NCI-H1417 treated with DMSO at 0.1 percent for 48 hours (cell line): ENCODE results near the gene C13orf42.

Source experiments
- DNase-seq: peaks from one replicate; lab custom pipeline; 2025; lab: John Stamatoyannopoulos, UW

The C13orf42 gene

DNA sequence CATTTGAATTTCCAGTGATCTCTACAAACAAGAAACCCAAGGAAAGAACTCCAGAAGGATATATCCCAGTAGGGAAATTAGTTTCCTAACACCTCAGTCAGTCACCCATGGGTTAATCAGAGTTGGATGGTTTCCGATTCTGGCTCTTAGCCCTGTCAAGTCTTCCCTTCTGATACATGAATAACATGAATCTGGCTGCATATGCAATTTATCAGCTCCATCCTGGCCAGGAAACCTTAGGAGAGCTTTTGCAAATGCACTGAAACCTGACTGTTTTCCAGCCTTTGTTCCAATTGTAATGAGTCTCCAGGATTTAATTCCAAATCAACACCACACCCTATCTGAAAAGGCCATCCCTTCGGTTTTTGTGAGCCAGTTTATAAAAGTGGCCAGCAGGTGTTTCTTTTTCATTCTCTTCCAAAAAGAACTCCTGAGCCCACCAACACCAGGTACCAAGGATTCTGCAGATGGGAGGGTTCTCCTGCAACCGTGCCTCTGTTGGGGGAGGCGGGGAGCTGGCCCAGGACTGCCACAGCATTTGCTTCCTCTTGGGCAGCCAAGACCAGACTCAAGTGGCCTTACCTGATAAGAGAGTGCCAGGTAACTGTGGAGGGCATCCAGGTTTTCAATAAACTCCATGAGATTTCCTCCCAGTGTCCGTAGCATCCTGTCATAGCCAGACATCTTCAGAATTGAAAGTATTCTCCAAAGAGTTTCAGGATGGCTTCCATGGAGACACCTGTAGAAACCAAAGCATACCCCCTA lies 77.5 kb downstream of the C13orf42 start:
- DNase-seq = no peak

- no peak for DNase-seq
Measured at GRCh38 chr13:51032831-51033230, 78.2 kb downstream of the C13orf42 start.
